Measurements from ENCODE around the gene CASP3.
"Not testable (repeated sequence)": the region's sequence is repeated elsewhere in the genome, so short reads cannot be mapped to it uniquely, and the experiment has no call there.

The CASP3 gene

DNA sequence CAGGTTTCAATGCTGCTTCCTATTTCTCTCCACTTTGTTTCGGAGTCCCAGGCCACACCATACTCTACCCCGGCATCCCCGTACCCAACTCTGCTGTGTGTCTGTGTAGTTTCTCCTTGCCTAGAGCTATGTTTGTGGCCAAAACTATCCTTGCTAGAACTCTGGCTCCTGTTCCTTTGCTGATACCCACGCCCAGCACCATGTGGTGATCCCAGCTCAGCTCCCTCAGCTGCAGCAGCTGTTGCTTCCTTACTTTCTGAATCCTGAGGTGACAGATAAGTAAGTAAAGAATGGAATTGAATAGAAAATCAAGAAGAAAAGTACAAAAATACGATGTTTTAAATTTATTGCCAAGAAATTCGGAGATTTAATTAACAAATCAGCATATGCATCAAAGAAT is 55.8 kb downstream of the CASP3 start:
- DNase-seq: no peak

DNA sequence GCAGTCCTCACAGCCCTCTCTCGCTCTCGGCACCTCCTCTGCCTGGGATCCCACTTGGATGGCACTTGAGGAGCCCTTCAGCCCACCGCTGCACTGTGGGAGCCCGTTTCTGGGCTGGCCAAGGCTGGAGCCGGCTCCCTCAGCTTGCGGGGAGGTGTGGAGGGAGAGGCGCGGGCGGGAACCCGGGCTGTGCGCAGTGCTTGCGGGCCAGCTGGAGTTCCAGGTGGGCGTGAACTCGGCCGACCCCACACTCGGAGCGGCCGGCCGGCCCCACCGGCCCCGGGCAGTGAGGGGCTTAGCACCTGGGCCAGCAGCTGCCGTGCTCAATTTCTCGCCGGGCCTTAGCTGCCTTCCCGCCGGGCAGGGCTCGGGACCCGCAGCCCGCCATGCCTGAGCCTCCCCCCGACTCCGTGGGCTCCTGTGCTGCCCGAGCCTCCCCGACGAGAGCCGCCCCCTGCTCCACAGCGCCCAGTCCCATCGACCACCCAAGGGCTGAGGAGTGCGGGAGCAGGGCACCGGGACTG is 57.4 kb downstream of the CASP3 start:
- not testable (repeated sequence) for DNase-seq

DNA sequence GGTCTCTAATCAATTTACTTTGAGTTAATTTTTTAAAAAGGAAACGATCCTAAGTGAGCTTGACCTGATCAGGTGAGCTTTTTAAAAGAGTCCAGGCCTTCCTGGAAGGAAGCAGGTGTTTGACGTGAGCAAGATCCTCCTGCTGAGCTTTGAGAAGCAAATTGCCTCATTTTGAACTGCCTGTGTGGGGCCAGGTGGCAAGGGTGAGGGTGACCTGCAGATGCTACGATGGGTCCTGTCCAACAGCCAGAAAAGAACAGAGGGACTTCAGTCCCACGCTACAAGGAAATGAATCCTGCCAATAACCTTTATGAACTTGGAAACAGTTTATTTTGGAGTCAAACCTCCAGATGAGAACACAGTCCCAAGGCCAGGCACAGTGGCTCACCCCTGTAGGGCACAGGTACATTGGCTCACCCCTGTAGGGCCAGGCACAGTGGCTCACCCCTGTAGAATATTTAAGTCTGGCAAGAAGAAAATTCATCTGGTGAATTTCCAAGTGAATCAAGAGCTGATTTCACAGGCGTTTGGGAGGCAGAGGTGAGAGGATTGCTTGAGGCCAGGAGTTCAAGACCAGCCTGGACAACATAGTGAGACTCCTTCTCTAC is 58.1 kb downstream of the CASP3 start:
- DNase-seq: no peak

GRCh38 chr4:184590196-184590595 is 59.1 kb downstream of the CASP3 start:
- no peak for DNase-seq

DNA sequence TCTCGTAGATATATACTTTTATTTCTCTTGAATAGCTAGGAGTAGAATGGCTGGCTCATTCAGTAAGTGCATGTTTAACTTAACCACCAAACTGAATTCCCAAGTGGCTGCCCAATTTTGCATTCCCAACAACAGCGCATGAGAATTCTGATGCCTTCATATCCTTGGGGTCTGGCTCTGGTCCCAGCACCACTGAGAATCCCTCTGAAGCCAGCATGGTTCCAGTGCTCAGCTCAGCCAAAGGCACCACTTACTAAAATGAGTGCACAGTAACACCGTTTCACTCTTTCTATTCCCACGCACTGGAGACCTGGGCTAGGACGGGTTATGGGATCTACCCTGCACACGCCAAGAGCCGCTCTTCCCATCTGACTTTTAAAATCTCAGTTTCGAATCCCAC is 60.4 kb downstream of the CASP3 start:
- DNase-seq: no peak

- DNase-seq: no peak
These were observed 61.5 kb downstream of the CASP3 start for GRCh38 chr4:184587701-184588100.

DNA sequence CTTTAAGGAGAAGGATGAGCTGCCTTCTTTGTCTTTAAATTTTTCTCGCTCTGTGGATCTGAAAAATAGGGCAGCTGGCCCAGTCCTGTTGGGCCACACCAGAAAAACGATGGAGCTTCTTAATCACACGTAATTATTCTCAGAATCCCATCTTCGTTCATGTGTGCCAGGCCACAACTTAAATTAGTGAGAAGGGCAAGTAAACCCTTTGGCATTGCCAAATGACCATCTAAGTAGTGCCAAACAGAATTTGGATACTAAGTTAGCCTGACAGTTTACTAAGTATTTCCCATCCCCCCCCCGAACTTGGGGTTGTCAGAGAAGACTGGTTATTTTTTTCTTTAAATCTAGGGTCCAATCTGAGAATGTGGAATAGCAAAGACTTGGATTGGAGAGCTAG is 62.0 kb downstream of the CASP3 start:
- DNase-seq: no peak

- no peak for DNase-seq
These were observed 65.3 kb downstream of the CASP3 start for GRCh38 chr4:184583738-184584502.

Data from activated gamma-delta T cell treated with Interleukin-2 at 50 U/mL for 16 hours (primary cell).